ENCODE measurements around the gene SPTBN1.

The SPTBN1 gene

GRCh38 chr2:54534221-54534620 is 78.1 kb downstream of the SPTBN1 start:
- DNase-seq, result no peak

- DNase-seq, result no peak
These were observed 78.5 kb downstream of the SPTBN1 start for GRCh38 chr2:54534625-54535024.

DNA sequence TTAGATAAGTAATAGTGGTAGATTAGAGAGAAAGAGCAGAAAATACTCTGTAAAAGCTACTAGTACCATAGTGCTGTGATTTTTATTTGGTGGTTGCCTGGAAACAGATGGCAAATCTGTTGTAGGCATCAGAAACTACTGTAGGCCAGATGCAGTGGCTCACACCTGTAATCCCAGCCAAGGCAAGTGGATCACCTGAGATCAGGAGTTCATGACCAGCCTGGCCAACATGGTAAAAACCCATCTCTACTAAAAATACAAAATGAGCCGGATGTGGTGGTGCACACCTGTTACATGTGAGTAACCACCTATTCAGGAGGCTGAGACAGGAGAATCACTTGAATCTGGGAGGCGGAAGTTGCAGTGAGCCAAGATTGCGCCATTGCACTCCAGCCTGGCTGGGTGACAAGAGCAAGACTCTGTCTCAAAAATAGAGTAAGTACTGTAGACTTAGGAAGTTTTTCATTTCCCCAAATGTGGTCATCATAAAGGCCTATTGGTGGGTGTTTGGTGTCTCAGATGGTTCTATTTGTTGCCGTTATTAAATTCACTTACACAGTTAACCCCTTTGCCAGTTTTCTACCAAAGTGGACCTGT is 79.6 kb downstream of the SPTBN1 start:
- no peak for DNase-seq

GRCh38 chr2:54536720-54537119 is 80.6 kb downstream of the SPTBN1 start:
- DNase-seq, result no peak

GRCh38 chr2:54538537-54538936 is 82.4 kb downstream of the SPTBN1 start:
- no peak for DNase-seq

GRCh38 chr2:54539683-54540082 is 83.6 kb downstream of the SPTBN1 start:
- no peak for DNase-seq

- DNase-seq, result no peak
These were observed 84.1 kb downstream of the SPTBN1 start for GRCh38 chr2:54540194-54540593.

- DNase-seq, result no peak
These were observed 85.9 kb downstream of the SPTBN1 start for GRCh38 chr2:54541995-54542394.

DNA sequence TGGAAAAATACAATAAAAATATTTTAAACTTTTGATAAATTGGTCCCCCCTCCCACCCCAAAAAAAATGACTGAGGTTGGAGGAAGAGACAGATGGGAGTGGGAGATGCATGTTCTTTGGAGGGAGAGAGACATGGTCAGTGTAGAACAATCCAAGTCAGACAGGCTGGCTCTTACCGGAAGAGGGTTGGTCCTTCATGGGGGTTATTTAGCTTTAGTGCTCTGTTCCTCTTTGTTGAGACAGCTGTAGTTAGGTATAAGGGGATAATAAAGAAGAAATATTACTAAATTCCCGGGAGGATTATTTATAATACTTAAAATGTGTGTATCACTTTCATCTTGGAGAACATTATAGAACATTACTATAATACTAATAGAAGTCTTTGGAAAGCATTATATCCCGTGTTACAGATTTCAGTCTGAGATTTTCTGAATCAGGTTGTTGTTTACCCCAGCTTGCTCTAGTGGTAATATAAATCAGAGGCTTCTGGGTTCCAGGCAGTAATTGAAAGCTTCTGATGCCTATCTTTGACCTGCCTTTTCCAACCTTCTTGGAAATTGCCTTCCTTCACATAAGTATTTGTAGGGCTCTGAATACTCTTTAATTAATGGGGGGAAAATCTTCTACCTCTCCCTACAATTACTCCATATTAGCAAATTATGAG is 87.7 kb downstream of the SPTBN1 start:
- no peak for DNase-seq

- no peak for DNase-seq
These were observed 89.7 kb downstream of the SPTBN1 start for GRCh38 chr2:54545702-54546450.

DNA sequence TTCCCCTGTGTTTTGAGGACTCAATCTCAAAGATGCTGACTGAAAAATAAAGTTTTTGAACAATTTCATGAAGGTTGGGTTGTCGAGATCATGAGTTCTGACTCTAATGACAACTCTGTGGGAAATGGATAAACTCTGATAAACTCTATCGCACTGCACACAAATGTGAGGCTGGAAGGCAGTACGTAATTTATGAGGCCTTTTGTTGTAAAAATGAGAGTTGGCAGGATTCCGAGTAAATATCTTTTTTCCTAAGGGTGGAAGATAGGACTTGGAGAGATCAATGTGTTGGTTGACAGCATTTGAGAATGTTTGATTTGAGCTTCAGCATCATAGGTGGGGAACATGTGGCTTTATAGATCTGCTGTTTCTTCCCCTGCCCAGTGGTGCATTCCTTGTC is 90.4 kb downstream of the SPTBN1 start:
- DNase-seq, result no peak

DNA sequence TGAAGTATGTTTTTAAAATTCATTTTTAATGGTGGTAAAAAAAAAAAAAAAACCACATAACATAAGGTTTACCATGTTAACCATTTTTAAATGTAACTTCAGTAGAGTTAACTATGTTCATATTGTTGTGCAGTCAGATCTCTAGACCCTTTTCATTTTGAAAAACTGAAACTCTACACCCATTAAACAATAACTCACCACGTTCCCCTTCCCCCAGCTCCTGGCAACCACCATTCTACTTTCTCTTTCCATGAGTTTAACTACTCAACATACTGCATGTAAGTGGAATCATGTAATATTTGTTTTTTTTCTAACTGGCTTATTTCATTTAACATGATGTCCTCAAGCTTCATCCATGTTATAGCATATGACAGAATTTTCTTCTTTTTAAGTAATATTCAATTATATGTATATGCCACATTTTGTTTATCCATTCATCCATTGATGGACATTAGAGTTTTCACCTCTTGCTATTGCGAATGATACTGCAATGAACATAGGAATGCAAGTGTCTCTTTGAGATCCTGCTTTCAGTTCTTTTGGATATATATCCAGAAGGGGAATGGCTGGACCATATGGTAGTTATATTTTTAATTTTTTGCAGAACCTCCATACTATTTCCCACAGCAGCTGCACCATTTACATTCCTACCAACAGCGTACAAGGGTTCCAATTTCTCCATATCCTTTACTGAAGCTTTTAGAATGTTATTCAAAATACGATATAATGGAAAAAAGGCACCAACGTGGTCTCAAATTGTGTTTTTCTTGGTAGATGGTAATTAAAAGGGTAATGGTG is 91.0 kb downstream of the SPTBN1 start:
- DNase-seq, result no peak

- no peak for DNase-seq
These were observed 93.3 kb downstream of the SPTBN1 start for GRCh38 chr2:54549430-54549829.

GRCh38 chr2:54549917-54550518 is 93.9 kb downstream of the SPTBN1 start:
- DNase-seq, result no peak

GRCh38 chr2:54550547-54550946 is 94.4 kb downstream of the SPTBN1 start:
- no peak for DNase-seq

- no peak for DNase-seq
These were observed 95.1 kb downstream of the SPTBN1 start for GRCh38 chr2:54551123-54551756.

GRCh38 chr2:54553075-54553474 is 96.9 kb downstream of the SPTBN1 start:
- DNase-seq, result no peak

GRCh38 chr2:54553775-54554174 is 97.6 kb downstream of the SPTBN1 start:
- DNase-seq, result no peak

- no peak for DNase-seq
These were observed 99.3 kb downstream of the SPTBN1 start for GRCh38 chr2:54555318-54555837.

GRCh38 chr2:54556621-54557121 is 100.5 kb downstream of the SPTBN1 start:
- no peak for DNase-seq

GRCh38 chr2:54557211-54557600 is 101.1 kb downstream of the SPTBN1 start:
- no peak for DNase-seq

- DNase-seq, result peak; percentile 35 to 61 (median 46)
These were observed 101.6 kb downstream of the SPTBN1 start for GRCh38 chr2:54557601-54558187.
